Upper lobe of right lung (tissue), 1 donor: ENCODE data around the gene TTC7B. TPM values are rescaled to one million over a fixed set of nuclear protein-coding genes. Genes with fewer than 3 reads are reported as not detected.

ENCODE experiments used
- ATAC-seq: fragments of 200-7000 bp; cut with Tn5 transposase; one replicate; pipeline ENCODE4 v1.9.1; 2020; ENCODE audit warnings: mild to moderate bottlenecking, moderate library complexity
- DNase-seq: peaks from one replicate; pipeline ENCODE4 v3.0.0-alpha.2; 2020
- H3K27ac ChIP-seq: fragments of 200-600 bp; one replicate; pipeline ENCODE4 v1.8.0; 2022
- H3K27me3 ChIP-seq: fragments of 200-600 bp; one replicate; pipeline ENCODE4 v1.8.0; 2022; ENCODE audit warnings: mild to moderate bottlenecking
- H3K36me3 ChIP-seq: fragments of 200-600 bp; one replicate; pipeline ENCODE4 v1.8.0; 2022
- H3K4me1 ChIP-seq: fragments of 200-600 bp; one replicate; pipeline ENCODE4 v1.8.0; 2022
- H3K4me3 ChIP-seq: fragments of 200-600 bp; one replicate; pipeline ENCODE4 v1.8.0; 2022; ENCODE audit warnings: mild to moderate bottlenecking
- H3K9me3 ChIP-seq: fragments of 200-600 bp; one replicate; pipeline ENCODE4 v1.8.0; 2022
- CTCF ChIP-seq: fragments of 200-600 bp; IDR thresholded peaks from one replicate; pipeline ENCODE4 v1.8.0; 2022; ENCODE audit warnings: antibody characterized with exemption
- intact Hi-C: fragments of 100-400 bp; cut with DNase I; formaldehyde crosslinking; loops from one replicate; pipeline ENCODE4 v1.11.0; 2022
- total RNA-seq: library from RNA; stranded (reverse); fragmentation: NEBNext Ultra II Directional; extraction: Animal tissue kit (Norgen Biotek cat#: 25700); gene quantifications from one replicate; pipeline ENCODE4 v1.2.1, GENCODE V29; 2021
- donor health status: DM: no; HTN: yes; CAD: no; lungs with severe emphysema.

Gene TTC7B
- total RNA-seq, 1 donor from 2014 or later, result 41.5 TPM

- no peaks in the 10 kb centered on the region for H3K9me3 ChIP-seq
- intact Hi-C loops, result no loop called here
- H3K4me3 ChIP-seq, result no peak overlapping the region
- ATAC-seq, result no peak
- H3K27ac ChIP-seq, result no peak overlapping the region
- no peaks in the 10 kb centered on the region for H3K36me3 ChIP-seq
- no peaks in the 10 kb centered on the region for H3K27me3 ChIP-seq
- no peak for TF ChIP-seq CTCF
- H3K4me1 ChIP-seq, result peaks cover 12% of the 10 kb centered on the region
- no peak for DNase-seq
Measured at GRCh38 chr14:90678420-90678819, 137.8 kb downstream of the TTC7B start.

DNA sequence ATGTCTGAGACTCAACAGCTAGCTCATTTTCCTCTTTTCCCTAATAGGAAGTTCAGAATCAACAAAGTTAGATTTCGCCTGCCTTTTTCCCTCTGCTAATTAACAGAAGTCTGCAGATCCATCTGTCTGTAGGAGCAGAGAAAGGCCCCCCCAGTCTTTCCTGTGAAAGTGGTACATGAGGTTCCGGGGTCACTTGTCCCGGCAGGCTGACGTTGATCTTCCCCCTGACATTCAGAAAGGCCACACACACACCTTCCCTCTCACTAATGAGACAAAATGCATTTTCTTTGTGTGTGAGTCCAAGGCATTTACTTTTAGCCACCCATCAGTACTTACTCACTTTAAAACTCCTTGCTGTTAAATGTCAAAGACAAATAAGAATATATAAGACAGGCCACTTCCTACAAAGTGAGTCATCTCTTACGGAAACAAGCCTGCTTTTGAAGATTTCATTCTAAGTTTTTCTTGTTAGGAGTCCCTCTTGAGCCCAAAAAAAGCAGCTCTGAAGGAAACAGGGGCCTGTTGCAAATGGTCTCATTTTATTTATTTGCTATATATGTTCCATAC is 138.7 kb downstream of the TTC7B start:
- H3K36me3 ChIP-seq, result no peaks in the 10 kb centered on the region
- H3K27me3 ChIP-seq, result no peaks in the 10 kb centered on the region
- H3K4me1 ChIP-seq, result peaks cover 12% of the 10 kb centered on the region
- no peaks in the 10 kb centered on the region for H3K9me3 ChIP-seq
- ATAC-seq, result no peak
- H3K27ac ChIP-seq, result no peak overlapping the region
- no peak for DNase-seq
- H3K4me3 ChIP-seq, result no peak overlapping the region
- no peak for TF ChIP-seq CTCF
- intact Hi-C loops, result no loop called here

- Histone ChIP-seq H3K27ac (no peak overlapping the region), H3K4me3 (no peak overlapping the region), H3K4me1 (peaks cover 12% of the 10 kb centered on the region), H3K36me3 (no peaks in the 10 kb centered on the region), H3K9me3 (no peaks in the 10 kb centered on the region), H3K27me3 (no peaks in the 10 kb centered on the region)
- DNase-seq (no peak), ATAC-seq (no peak)
- intact Hi-C loops, result no loop called here
- no peak for TF ChIP-seq CTCF
Measured at GRCh38 chr14:90676912-90677311, 139.3 kb downstream of the TTC7B start.

- DNase-seq, result no peak
- no peak for ATAC-seq
- no peaks in the 10 kb centered on the region for H3K27me3 ChIP-seq
- peaks cover 12% of the 10 kb centered on the region for H3K4me1 ChIP-seq
- no peak overlapping the region for H3K27ac ChIP-seq
- H3K4me3 ChIP-seq, result no peak overlapping the region
- no peaks in the 10 kb centered on the region for H3K9me3 ChIP-seq
- no peaks in the 10 kb centered on the region for H3K36me3 ChIP-seq
- TF ChIP-seq CTCF, result no peak
- intact Hi-C loops, result no loop called here
Measured at GRCh38 chr14:90676356-90676755, 139.9 kb downstream of the TTC7B start.

GRCh38 chr14:90675399-90675798 is 140.8 kb downstream of the TTC7B start:
- H3K36me3 ChIP-seq, result no peaks in the 10 kb centered on the region
- H3K4me3 ChIP-seq, result no peak overlapping the region
- no peaks in the 10 kb centered on the region for H3K27me3 ChIP-seq
- H3K4me1 ChIP-seq, result peaks cover 12% of the 10 kb centered on the region
- H3K27ac ChIP-seq, result no peak overlapping the region
- intact Hi-C loops, result no loop called here
- DNase-seq (no peak), ATAC-seq (no peak)
- no peaks in the 10 kb centered on the region for H3K9me3 ChIP-seq
- no peak for TF ChIP-seq CTCF

DNA sequence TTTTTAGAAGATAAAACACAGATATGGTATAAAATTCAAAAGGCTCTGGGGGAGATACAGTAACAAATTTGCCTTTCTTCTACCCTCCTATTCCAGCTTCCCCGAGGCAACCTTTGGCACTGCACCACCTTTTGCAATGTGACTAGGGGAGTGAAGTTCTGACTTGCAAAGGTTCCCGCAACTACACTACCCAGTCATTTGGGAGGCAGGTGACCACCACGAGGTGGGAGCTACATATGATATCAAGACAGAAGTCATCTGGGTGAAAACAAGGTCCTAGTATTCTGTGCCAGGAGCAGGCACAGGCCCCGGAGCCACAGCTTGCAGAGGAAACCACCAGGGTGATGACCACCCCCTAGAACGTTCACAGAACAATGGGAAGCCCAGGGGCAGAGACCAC is 141.5 kb downstream of the TTC7B start:
- Histone ChIP-seq H3K36me3 (no peaks in the 10 kb centered on the region), H3K27me3 (no peaks in the 10 kb centered on the region), H3K27ac (no peak overlapping the region), H3K4me1 (peaks cover 12% of the 10 kb centered on the region), H3K9me3 (no peaks in the 10 kb centered on the region), H3K4me3 (no peak overlapping the region)
- intact Hi-C loops, result no loop called here
- no peak for TF ChIP-seq CTCF
- no peak for ATAC-seq
- DNase-seq, result no peak
